SK-N-MC (cell line): ENCODE results near the gene PPARA.

Experiments
- EZH2 ChIP-seq: fragments of 200-600 bp; sonication (generic); IDR thresholded peaks from one replicate; pipeline ENCODE4 v1.6.1; 2017; ENCODE audit warnings: antibody characterized with exemption
- FOXP2 ChIP-seq: optimal IDR thresholded peaks from 2 replicates; pipeline ENCODE3; 2011; ENCODE audit warnings: mild to moderate bottlenecking, moderate library complexity; ENCODE audit not compliant: insufficient read depth; ENCODE audit errors: extremely low read length, control extremely low read depth
- POLR2AphosphoS5 ChIP-seq: IDR thresholded peaks from 2 replicates; pipeline ENCODE4 v1.6.1; 2012; ENCODE audit warnings: mild to moderate bottlenecking, low read depth, low read length, borderline replicate concordance

DNA sequence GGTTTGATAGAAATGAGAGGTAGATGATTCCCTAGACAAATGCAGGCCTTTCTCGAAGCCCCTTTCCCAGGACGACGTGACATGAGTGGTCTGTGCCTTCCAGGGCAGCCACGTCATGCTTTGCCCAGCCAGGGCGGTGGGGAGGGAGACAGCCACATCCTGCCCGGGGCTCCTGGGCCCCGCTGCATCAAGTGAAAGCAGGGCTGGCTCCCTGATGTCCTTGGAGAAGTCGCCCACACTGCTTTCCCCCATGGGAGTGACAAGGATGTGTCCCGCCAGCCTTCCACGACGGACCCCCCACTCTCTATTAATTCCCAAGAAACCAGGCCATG, 13.2 kb downstream of the PPARA start:
- TF ChIP-seq POLR2AphosphoS5 = no peak
- no peak for TF ChIP-seq EZH2
- TF ChIP-seq FOXP2 = no peak
